Body of pancreas (tissue), 4 donors: ENCODE data around the gene SLCO2B1. TPM values are rescaled to one million over a fixed set of nuclear protein-coding genes. Genes with fewer than 3 reads are reported as not detected.

ENCODE experiments used
- ATAC-seq: fragments of 150-250 bp; one replicate; pipeline ENCODE4 v1.9.1; 2016
- DNase-seq, 4 donors: peaks; one replicate each; pipeline ENCODE4 v3.0.0-alpha.2; 2019
- H3K27ac ChIP-seq, 4 donors: fragments of 200-600 bp; sonication (generic); 1 replicate in 3 of 4; 2 replicates in 1 of 4; pipeline versions ENCODE4 v1.5.1 to v1.6.1; 2016 to 2019; ENCODE audit warnings: mild to moderate bottlenecking in 1 of 4, mixed read lengths in 1 of 4, moderate library complexity in 1 of 4
- H3K27me3 ChIP-seq, 2 donors: fragments of 200-600 bp; sonication (generic); one replicate each; pipeline ENCODE4 v1.6.0; 2016; ENCODE audit warnings: mild to moderate bottlenecking in 1 of 2
- H3K36me3 ChIP-seq, 2 donors: fragments of 200-600 bp; sonication (generic); replicated peaks in 1 of 2; 2 replicates each; pipeline ENCODE4 v1.5.1; 2016; ENCODE audit warnings: low read depth in 2 of 2; ENCODE audit not compliant: insufficient read depth in 1 of 2
- H3K4me1 ChIP-seq: fragments of 200-600 bp; sonication (generic); one replicate; pipeline ENCODE4 v1.6.0; 2016
- H3K4me3 ChIP-seq, 2 donors: fragments of 200-600 bp; sonication (generic); 1 replicate in 1 of 2; 2 replicates in 1 of 2; pipeline ENCODE4 v1.5.1; 2016 to 2019
- H3K9me3 ChIP-seq, 3 donors: fragments of 200-600 bp; sonication (generic); 1 replicate in 2 of 3; 2 replicates in 1 of 3; pipeline ENCODE4 v1.5.1; 2016
- POLR2A ChIP-seq, 3 donors: fragments of 450-650 bp; IDR thresholded peaks; one replicate each; pipeline ENCODE4 v1.6.1; 2016; ENCODE audit warnings: antibody characterized with exemption in 3 of 3, mild to moderate bottlenecking in 2 of 3
- WGBS, 2 donors: methylation state at CpG; one replicate each; pipeline ENCODE4 v1.1.5; 2017; 5-methylcytosine and 5-hydroxymethylcytosine counted together
- intact Hi-C: fragments of 100-400 bp; cut with DNase I; formaldehyde crosslinking; loops from one replicate; pipeline ENCODE4 v1.15.1; 2023
- total RNA-seq, 2 donors: library from RNA; depleted of rRNA; stranded (reverse); fragments of >200 nt; gene quantifications; one replicate each; pipeline ENCODE4 v1.1.0, GENCODE V29; 2016
- TF ChIP-seq, protein P1 (sequence below), 7 experiments: fragments of 450-650 bp in 4 of 7; fragments of 200-600 bp in 3 of 7; sonication (generic) in 3 of 7; IDR thresholded peaks; one replicate each; pipeline ENCODE4 v1.5.1; 2016 to 2019; ENCODE audit warnings: antibody characterized with exemption in 7 of 7

Gene SLCO2B1
- total RNA-seq, 2 donors from 2014 or later: 33.7 to 101 TPM

GRCh38 chr11:75204012-75204674 is 53.2 kb downstream of the SLCO2B1 start:
- H3K4me3 ChIP-seq: no peak overlapping the region
- ATAC-seq (no peak), DNase-seq (no peak)
- no peak overlapping the region for H3K27ac ChIP-seq
- intact Hi-C loops: loop anchor here (5.0 kb wide), 1 partner anchor 42 kb away; no protein-coding TSS in a partner anchor
- peaks cover 13% of the 10 kb centered on the region for H3K4me1 ChIP-seq
- H3K27me3 ChIP-seq: no peaks in the 10 kb centered on the region
- TF ChIP-seq POLR2A (IDR thresholded peaks at IDR 0.05): no peak
- TF ChIP-seq, protein P1, sequence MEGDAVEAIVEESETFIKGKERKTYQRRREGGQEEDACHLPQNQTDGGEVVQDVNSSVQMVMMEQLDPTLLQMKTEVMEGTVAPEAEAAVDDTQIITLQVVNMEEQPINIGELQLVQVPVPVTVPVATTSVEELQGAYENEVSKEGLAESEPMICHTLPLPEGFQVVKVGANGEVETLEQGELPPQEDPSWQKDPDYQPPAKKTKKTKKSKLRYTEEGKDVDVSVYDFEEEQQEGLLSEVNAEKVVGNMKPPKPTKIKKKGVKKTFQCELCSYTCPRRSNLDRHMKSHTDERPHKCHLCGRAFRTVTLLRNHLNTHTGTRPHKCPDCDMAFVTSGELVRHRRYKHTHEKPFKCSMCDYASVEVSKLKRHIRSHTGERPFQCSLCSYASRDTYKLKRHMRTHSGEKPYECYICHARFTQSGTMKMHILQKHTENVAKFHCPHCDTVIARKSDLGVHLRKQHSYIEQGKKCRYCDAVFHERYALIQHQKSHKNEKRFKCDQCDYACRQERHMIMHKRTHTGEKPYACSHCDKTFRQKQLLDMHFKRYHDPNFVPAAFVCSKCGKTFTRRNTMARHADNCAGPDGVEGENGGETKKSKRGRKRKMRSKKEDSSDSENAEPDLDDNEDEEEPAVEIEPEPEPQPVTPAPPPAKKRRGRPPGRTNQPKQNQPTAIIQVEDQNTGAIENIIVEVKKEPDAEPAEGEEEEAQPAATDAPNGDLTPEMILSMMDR (IDR thresholded peaks at IDR 0.05): no peak
- H3K9me3 ChIP-seq: no peaks in the 10 kb centered on the region
- 83 to 84% methylated on average over 8 to 10 of the region's 10 CpGs for WGBS, 2 donors
- H3K36me3 ChIP-seq: no peaks in the 10 kb centered on the region

GRCh38 chr11:75204685-75205563 is 54.0 kb downstream of the SLCO2B1 start:
- Histone ChIP-seq H3K27me3 (no peaks in the 10 kb centered on the region), H3K4me1 (peaks cover 14% of the 10 kb centered on the region), H3K27ac (no peak overlapping the region), H3K4me3 (no peak overlapping the region), H3K36me3 (no peaks in the 10 kb centered on the region), H3K9me3 (no peaks in the 10 kb centered on the region)
- ATAC-seq (peak; percentile 91), DNase-seq (peak; percentile 92 to 96 (median 93))
- WGBS, 2 donors: 23 to 27% methylated on average over 5 to 9 of the region's 9 CpGs
- no peak for TF ChIP-seq POLR2A (IDR thresholded peaks at IDR 0.05)
- TF ChIP-seq, protein P1 (IDR thresholded peaks at IDR 0.05): peak; percentile 80 to 91 (median 88)
- intact Hi-C loops: loop anchor here (5.0 kb wide), 2 partner anchors 43 to 63 kb away; no protein-coding TSS in a partner anchor

DNA sequence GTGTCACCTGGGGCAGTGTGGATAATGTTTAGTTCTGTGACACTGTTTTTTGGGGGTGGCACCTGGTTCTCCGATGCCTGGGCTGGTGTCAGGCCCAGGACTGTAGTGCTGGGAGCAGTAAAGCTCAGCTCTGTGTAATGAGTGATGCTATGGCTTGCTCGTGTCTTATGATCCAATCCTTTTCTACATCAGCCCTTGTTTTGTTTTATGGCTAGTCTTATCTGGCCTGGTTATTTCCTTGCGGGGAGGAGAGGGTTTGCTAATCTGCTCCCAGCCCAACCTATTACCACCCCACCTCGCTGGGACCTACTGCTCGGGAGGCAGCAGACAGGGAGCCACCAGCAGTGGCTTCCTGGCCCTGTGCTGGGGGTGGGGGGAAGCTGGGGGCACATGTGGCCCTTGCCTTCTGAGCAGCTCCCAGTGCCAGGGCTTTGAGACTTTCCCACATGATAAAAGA is 54.7 kb downstream of the SLCO2B1 start:
- no peak for ATAC-seq
- Histone ChIP-seq H3K4me1 (peaks cover 14% of the 10 kb centered on the region), H3K27me3 (no peaks in the 10 kb centered on the region), H3K9me3 (no peaks in the 10 kb centered on the region), H3K4me3 (no peak overlapping the region), H3K27ac (no peak overlapping the region), H3K36me3 (no peaks in the 10 kb centered on the region)
- WGBS, 2 donors: 70 to 91% methylated on average over 5 of the region's 5 CpGs
- no peak for DNase-seq
- TF ChIP-seq, protein P1 (IDR thresholded peaks at IDR 0.05): no peak
- no peak for TF ChIP-seq POLR2A (IDR thresholded peaks at IDR 0.05)
- intact Hi-C loops: loop anchor here (5.0 kb wide), 1 partner anchor 63 kb away; no protein-coding TSS in a partner anchor

DNA sequence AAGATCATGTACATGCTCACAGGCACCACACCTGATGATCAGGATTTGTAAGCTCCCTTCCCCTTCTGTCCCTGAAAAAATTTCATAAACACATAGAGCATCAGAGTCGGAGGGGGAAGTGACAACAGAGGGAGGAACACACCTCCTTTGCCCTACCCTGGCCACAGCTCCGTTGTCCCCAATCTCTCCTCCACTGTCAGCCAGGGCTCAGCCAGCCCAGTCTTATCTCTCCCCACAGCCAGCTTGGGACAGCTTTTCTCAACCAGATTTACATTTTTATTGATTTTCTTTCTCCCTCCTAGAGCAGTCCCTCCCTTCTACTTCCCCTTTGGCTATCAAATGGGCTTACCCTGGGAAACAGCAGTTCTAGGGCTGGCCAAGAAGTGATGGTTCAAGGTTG is 57.5 kb downstream of the SLCO2B1 start:
- no peak for TF ChIP-seq POLR2A (IDR thresholded peaks at IDR 0.05)
- TF ChIP-seq, protein P1 (IDR thresholded peaks at IDR 0.05): no peak
- H3K27ac ChIP-seq: no peak overlapping the region
- WGBS, 2 donors: 3 to 13% methylated on average over 2 of the region's 2 CpGs

More for the DNA sequence above, 57.5 kb downstream of the SLCO2B1 start:
- Histone ChIP-seq H3K4me3 (no peak overlapping the region), H3K4me1 (peaks cover 23% of the 10 kb centered on the region), H3K36me3 (no peaks in the 10 kb centered on the region), H3K9me3 (no peaks in the 10 kb centered on the region), H3K27me3 (no peaks in the 10 kb centered on the region)
- intact Hi-C loops: loop anchor here (5.0 kb wide), 1 partner anchor 66 kb away; no protein-coding TSS in a partner anchor
- DNase-seq (no peak), ATAC-seq (no peak)
